ENCODE results near the gene ALG14. TPM values are rescaled to one million over a fixed set of nuclear protein-coding genes. Genes with fewer than 3 reads are reported as not detected.

Gene ALG14
- total and polyA plus RNA-seq, 2 donors from 2014 or later = 8.6 to 11.3 TPM

- Histone ChIP-seq H3K4me3 (ENCODE audit: low read length in 3 of 3) (peak overlapping the region in 2 of 3 donors; percentile 70 to 82), H3K27ac (ENCODE audit: low read depth in 2 of 2, low read length in 2 of 2) (peak overlapping the region in 1 of 2 donors; percentile 99)
- intact Hi-C loops (cut with DNase I) = loop anchor here (10.0 kb wide), 1 partner anchor 65 kb away; no protein-coding TSS in a partner anchor
Measured at GRCh38 chr1:94929351-94930217, 143.2 kb downstream of the ALG14 start.

GRCh38 chr1:94928293-94928939 is 144.3 kb downstream of the ALG14 start:
- Histone ChIP-seq H3K9ac (ENCODE audit: low read length in 3 of 3) (peak overlapping the region in 2 of 3 donors; percentile 30 to 92), H3K4me3 (ENCODE audit: low read length in 3 of 3) (peak overlapping the region; percentile 3 to 82 (median 70)), H3K9me3 (ENCODE audit: control insufficient read depth in 2 of 3, insufficient read depth in 1 of 3, low read length in 3 of 3) (no peaks in the 10 kb centered on the region), H3K27ac (ENCODE audit: low read depth in 2 of 2, low read length in 2 of 2) (peak overlapping the region; percentile 99), H3K27me3 (ENCODE audit: control insufficient read depth, insufficient read depth, low read length) (no peaks in the 10 kb centered on the region), H3K4me1 (ENCODE audit: control insufficient read depth in 2 of 3, insufficient read depth in 2 of 3, low read depth in 1 of 3, low read length in 3 of 3) (peaks cover 3 to 34% (median 13%) of the 10 kb centered on the region in 3 donors), H3K36me3 (ENCODE audit: control insufficient read depth in 2 of 3, insufficient read depth in 3 of 3, low read length in 3 of 3) (peaks cover 0 to 5% (median 3%) of the 10 kb centered on the region in 3 donors)
- no peak for TF ChIP-seq CTCF (IDR thresholded peaks at IDR 0.05; ENCODE audit: borderline replicate concordance, extremely low read depth, insufficient read depth)
- intact Hi-C loops (cut with DNase I) = loop anchor here (10.0 kb wide), 1 partner anchor 64 kb away; no protein-coding TSS in a partner anchor
- DNase-seq (no peak), FAIRE-seq (no peak)

More at GRCh38 chr1:94929351-94930217, 143.2 kb downstream of the ALG14 start:
- Histone ChIP-seq H3K27me3 (ENCODE audit: control insufficient read depth, insufficient read depth, low read length) (no peaks in the 10 kb centered on the region), H3K9ac (ENCODE audit: low read length in 3 of 3) (peak overlapping the region in 1 of 3 donors; percentile 67), H3K36me3 (ENCODE audit: control insufficient read depth in 2 of 3, insufficient read depth in 3 of 3, low read length in 3 of 3) (no peaks in the 10 kb centered on the region), H3K9me3 (ENCODE audit: control insufficient read depth in 2 of 3, insufficient read depth in 1 of 3, low read length in 3 of 3) (no peaks in the 10 kb centered on the region), H3K4me1 (ENCODE audit: control insufficient read depth in 2 of 3, insufficient read depth in 2 of 3, low read depth in 1 of 3, low read length in 3 of 3) (peaks cover 0 to 25% (median 8%) of the 10 kb centered on the region in 3 donors)
- DNase-seq (peak in 2 of 5 donors; percentile 25 to 62), FAIRE-seq (no peak)
- TF ChIP-seq CTCF (IDR thresholded peaks at IDR 0.05; ENCODE audit: borderline replicate concordance, extremely low read depth, insufficient read depth) = no peak

GRCh38 chr1:94927405-94928175 is 145.2 kb downstream of the ALG14 start:
- Histone ChIP-seq H3K27me3 (ENCODE audit: control insufficient read depth, insufficient read depth, low read length) (no peaks in the 10 kb centered on the region), H3K9ac (ENCODE audit: low read length in 3 of 3) (peak overlapping the region; percentile 30 to 92 (median 53)), H3K27ac (ENCODE audit: low read depth in 2 of 2, low read length in 2 of 2) (peak overlapping the region; percentile 99), H3K4me3 (ENCODE audit: low read length in 3 of 3) (peak overlapping the region; percentile 62 to 82 (median 70)), H3K4me1 (ENCODE audit: control insufficient read depth in 2 of 3, insufficient read depth in 2 of 3, low read depth in 1 of 3, low read length in 3 of 3) (peaks cover 3 to 40% (median 16%) of the 10 kb centered on the region in 3 donors), H3K36me3 (ENCODE audit: control insufficient read depth in 2 of 3, insufficient read depth in 3 of 3, low read length in 3 of 3) (peaks cover 0 to 5% (median 3%) of the 10 kb centered on the region in 3 donors), H3K9me3 (ENCODE audit: control insufficient read depth in 2 of 3, insufficient read depth in 1 of 3, low read length in 3 of 3) (no peaks in the 10 kb centered on the region)
- DNase-seq (peak in 3 of 5 donors; percentile 71 to 87 (median 77)), FAIRE-seq (no peak)
- no peak for TF ChIP-seq CTCF (IDR thresholded peaks at IDR 0.05; ENCODE audit: borderline replicate concordance, extremely low read depth, insufficient read depth)
- intact Hi-C loops (cut with DNase I) = loop anchor here (10.0 kb wide), 1 partner anchor 63 kb away; no protein-coding TSS in a partner anchor

Data from kidney (tissue), 14 donors.